Measurements from ENCODE around the gene AMACR.

AMACR gene

GRCh38 chr5:33975852-33976251 is 32.0 kb downstream of the AMACR start:
- TF ChIP-seq TAF1 (IDR thresholded peaks at IDR 0.05; ENCODE audit: low read depth) (no peak), CREB1 (IDR thresholded peaks at IDR 0.05; ENCODE audit: low read depth) (no peak)

GRCh38 chr5:33973271-33973670 is 34.6 kb downstream of the AMACR start:
- TF ChIP-seq EP300 (IDR thresholded peaks at IDR 0.05; ENCODE audit: borderline replicate concordance) (no peak), USF1 (IDR thresholded peaks at IDR 0.05) (no peak), TEAD4 (IDR thresholded peaks at IDR 0.05) (no peak), YY1 (IDR thresholded peaks at IDR 0.05; ENCODE audit: low read depth) (no peak), ZBTB7A (IDR thresholded peaks at IDR 0.05; ENCODE audit: low read depth) (no peak), MAX (IDR thresholded peaks at IDR 0.05) (no peak), TAF1 (IDR thresholded peaks at IDR 0.05; ENCODE audit: low read depth) (no peak), REST (IDR thresholded peaks at IDR 0.05; ENCODE audit: low read depth) (no peak), CEBPB (IDR thresholded peaks at IDR 0.05) (no peak)

GRCh38 chr5:33969572-33970452 is 38.0 kb downstream of the AMACR start:
- TF ChIP-seq EP300 (IDR thresholded peaks at IDR 0.05; ENCODE audit: borderline replicate concordance) (no peak), RAD21 (IDR thresholded peaks at IDR 0.05; ENCODE audit: low read depth) (peak; percentile 70)

- no peak for TF ChIP-seq TCF12 (IDR thresholded peaks at IDR 0.05; ENCODE audit: low read depth)
- no peak for TF ChIP-seq MAX (IDR thresholded peaks at IDR 0.05)
- no peak for TF ChIP-seq TEAD4 (IDR thresholded peaks at IDR 0.05)
- TF ChIP-seq EGR1 (IDR thresholded peaks at IDR 0.05): no peak
- no peak for TF ChIP-seq CEBPB (IDR thresholded peaks at IDR 0.05)
- no peak for TF ChIP-seq EP300 (IDR thresholded peaks at IDR 0.05; ENCODE audit: borderline replicate concordance)
Observed at GRCh38 chr5:33968211-33969005, 39.4 kb downstream of the AMACR start.

- no peak for TF ChIP-seq EP300 (IDR thresholded peaks at IDR 0.05; ENCODE audit: borderline replicate concordance)
- TF ChIP-seq TCF12 (IDR thresholded peaks at IDR 0.05; ENCODE audit: low read depth): no peak
- TF ChIP-seq ZBTB7A (IDR thresholded peaks at IDR 0.05; ENCODE audit: low read depth): no peak
- no peak for TF ChIP-seq CEBPB (IDR thresholded peaks at IDR 0.05)
- TF ChIP-seq CREB1 (IDR thresholded peaks at IDR 0.05; ENCODE audit: low read depth): no peak
- no peak for TF ChIP-seq USF1 (IDR thresholded peaks at IDR 0.05)
- no peak for TF ChIP-seq TEAD4 (IDR thresholded peaks at IDR 0.05)
- no peak for TF ChIP-seq FOXM1 (IDR thresholded peaks at IDR 0.05; ENCODE audit: borderline replicate concordance, low read depth)
- TF ChIP-seq TAF1 (IDR thresholded peaks at IDR 0.05; ENCODE audit: low read depth): no peak
- TF ChIP-seq YY1 (IDR thresholded peaks at IDR 0.05; ENCODE audit: low read depth): no peak
- TF ChIP-seq EGR1 (IDR thresholded peaks at IDR 0.05): no peak
- no peak for TF ChIP-seq NFIC (IDR thresholded peaks at IDR 0.05)
- TF ChIP-seq REST (IDR thresholded peaks at IDR 0.05; ENCODE audit: low read depth): no peak
- no peak for TF ChIP-seq MAX (IDR thresholded peaks at IDR 0.05)
- no peak for TF ChIP-seq RAD21 (IDR thresholded peaks at IDR 0.05; ENCODE audit: low read depth)
Observed at GRCh38 chr5:33966805-33967204, 41.0 kb downstream of the AMACR start.
